GM18508 (cell line): ENCODE results near the gene SKAP1.

Source experiments
- ATAC-seq: cut with Tn5 transposase; IDR thresholded peaks from one replicate; pipeline ENCODE4 v1.9.1; 2021; ENCODE audit warnings: moderate number of reproducible peaks; ENCODE audit not compliant: insufficient read depth, unreplicated experiment

SKAP1 gene

DNA sequence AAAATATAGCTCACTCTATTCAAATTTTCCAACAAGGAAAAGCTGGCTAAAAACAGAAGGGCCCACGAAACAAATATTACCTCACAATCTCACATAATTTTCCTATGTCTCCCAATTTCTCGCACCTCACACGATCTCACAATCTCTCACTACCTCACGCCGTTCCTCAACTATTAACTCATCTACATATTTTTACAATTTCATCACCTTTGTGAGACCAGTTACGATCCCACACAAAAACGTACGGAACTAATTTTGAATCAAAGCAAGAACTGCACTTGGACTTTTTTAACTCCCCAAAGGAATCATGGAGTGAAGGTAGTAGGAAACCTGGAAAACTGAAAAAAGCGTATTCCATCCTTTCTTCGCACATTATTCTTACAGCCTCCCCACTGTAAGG, 329.9 kb downstream of the SKAP1 start:
- ATAC-seq = no peak

DNA sequence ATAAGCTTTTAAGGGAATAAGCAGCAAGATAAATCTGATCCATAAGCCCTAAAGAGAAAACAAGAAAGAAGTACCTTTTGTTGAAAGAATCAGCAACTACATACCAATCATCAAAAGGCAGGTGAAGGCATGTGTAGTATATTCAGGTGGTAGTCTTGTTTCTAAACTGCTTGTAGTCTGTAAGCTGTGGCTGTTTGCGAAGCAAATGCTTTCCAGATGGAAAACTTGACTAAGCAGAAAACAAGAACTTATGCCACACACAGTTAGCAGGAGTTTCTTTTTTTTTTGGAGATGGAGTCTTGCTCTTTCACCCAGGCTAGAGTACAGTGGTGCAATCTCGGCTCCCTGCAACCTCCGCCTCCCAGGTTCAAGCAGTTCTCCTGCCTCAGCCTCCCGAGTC, 334.4 kb downstream of the SKAP1 start:
- no peak for ATAC-seq

GRCh38 chr17:48093341-48094045, 336.5 kb downstream of the SKAP1 start:
- no peak for ATAC-seq

- ATAC-seq = no peak
Measured at GRCh38 chr17:48084932-48085331, 345.1 kb downstream of the SKAP1 start.
